ENCODE results near the gene NMS. TPM values are rescaled to one million over a fixed set of nuclear protein-coding genes. Genes with fewer than 3 reads are reported as not detected.

NMS gene
- total RNA-seq, 1 donor from 2014 or later, result not detected

Other genes starting within 250 kb of the NMS start
- 14.9 TPM for gene LONRF2, start 148.0 kb upstream of the NMS start, total RNA-seq
- gene CHST10, start 52.8 kb upstream of the NMS start, total RNA-seq, result 10.5 TPM
- 29.2 TPM for gene PDCL3, start 92.5 kb downstream of the NMS start, total RNA-seq

Data from Right ventricle myocardium inferior (tissue), 1 donor.